Measurements from ENCODE around the gene THAP10. TPM values are rescaled to one million over a fixed set of nuclear protein-coding genes. Genes with fewer than 3 reads are reported as not detected.

THAP10 gene
- total RNA-seq, 1 donor from 2014 or later: 3.1 TPM

GRCh38 chr15:70916531-70916930, 24.3 kb upstream of the THAP10 start:
- Histone ChIP-seq H3K27me3 (no peaks in the 10 kb centered on the region), H3K4me1 (no peaks in the 10 kb centered on the region), H3K4me3 (no peak overlapping the region), H3K27ac (no peak overlapping the region), H3K9me3 (no peaks in the 10 kb centered on the region), H3K36me3 (no peaks in the 10 kb centered on the region)
- no peak for TF ChIP-seq CTCF (IDR thresholded peaks at IDR 0.05)
- no peak for DNase-seq (ENCODE audit: low spot score in 2 of 2)
- intact Hi-C loops (cut with DNase I): no loop called here

- Histone ChIP-seq H3K27ac (no peak overlapping the region), H3K27me3 (no peaks in the 10 kb centered on the region), H3K36me3 (peaks cover 8 to 22% of the 10 kb centered on the region in 2 donors), H3K9me3 (peaks cover 0 to 9% of the 10 kb centered on the region in 2 donors), H3K4me1 (no peaks in the 10 kb centered on the region), H3K4me3 (no peak overlapping the region)
- no peak for TF ChIP-seq CTCF (IDR thresholded peaks at IDR 0.05)
- intact Hi-C loops (cut with DNase I): no loop called here
- no peak for DNase-seq (ENCODE audit: low spot score in 2 of 2)
Measured at GRCh38 chr15:70912187-70912586, 20.0 kb upstream of the THAP10 start.

- Histone ChIP-seq H3K9me3 (peaks cover 0 to 9% of the 10 kb centered on the region in 2 donors), H3K4me1 (no peaks in the 10 kb centered on the region), H3K4me3 (no peak overlapping the region), H3K36me3 (peaks cover 8 to 25% of the 10 kb centered on the region in 2 donors), H3K27ac (no peak overlapping the region), H3K27me3 (no peaks in the 10 kb centered on the region)
- no peak for DNase-seq (ENCODE audit: low spot score in 2 of 2)
- intact Hi-C loops (cut with DNase I): no loop called here
- TF ChIP-seq CTCF (IDR thresholded peaks at IDR 0.05): no peak
Measured at GRCh38 chr15:70910958-70911357, 18.7 kb upstream of the THAP10 start.

GRCh38 chr15:70907784-70908471, 15.7 kb upstream of the THAP10 start:
- DNase-seq (ENCODE audit: low spot score in 2 of 2): no peak
- peaks cover 0 to 9% of the 10 kb centered on the region in 2 donors for H3K9me3 ChIP-seq
- peaks cover 8 to 32% of the 10 kb centered on the region in 2 donors for H3K36me3 ChIP-seq
- TF ChIP-seq CTCF (IDR thresholded peaks at IDR 0.05): no peak
- H3K27me3 ChIP-seq: no peaks in the 10 kb centered on the region
- intact Hi-C loops (cut with DNase I): no loop called here
- H3K4me1 ChIP-seq: no peaks in the 10 kb centered on the region
- no peak overlapping the region for H3K4me3 ChIP-seq
- H3K27ac ChIP-seq: no peak overlapping the region

GRCh38 chr15:70906842-70907241, 14.6 kb upstream of the THAP10 start:
- intact Hi-C loops (cut with DNase I): no loop called here
- TF ChIP-seq CTCF (IDR thresholded peaks at IDR 0.05): no peak
- Histone ChIP-seq H3K4me1 (no peaks in the 10 kb centered on the region), H3K27ac (no peak overlapping the region), H3K9me3 (peaks cover 0 to 9% of the 10 kb centered on the region in 2 donors), H3K36me3 (peaks cover 8 to 32% of the 10 kb centered on the region in 2 donors), H3K4me3 (no peak overlapping the region), H3K27me3 (no peaks in the 10 kb centered on the region)
- no peak for DNase-seq (ENCODE audit: low spot score in 2 of 2)

Data from ascending aorta (tissue), 2 donors.